Activated CD4-positive, alpha-beta T cell treated with anti-CD3 and anti-CD28 coated beads for 1 hour (primary cell): ENCODE data around the gene RNF40.

Experiments
- DNase-seq: peaks from one replicate; pipeline ENCODE4 v3.0.0-alpha.2; 2020

Gene RNF40

DNA sequence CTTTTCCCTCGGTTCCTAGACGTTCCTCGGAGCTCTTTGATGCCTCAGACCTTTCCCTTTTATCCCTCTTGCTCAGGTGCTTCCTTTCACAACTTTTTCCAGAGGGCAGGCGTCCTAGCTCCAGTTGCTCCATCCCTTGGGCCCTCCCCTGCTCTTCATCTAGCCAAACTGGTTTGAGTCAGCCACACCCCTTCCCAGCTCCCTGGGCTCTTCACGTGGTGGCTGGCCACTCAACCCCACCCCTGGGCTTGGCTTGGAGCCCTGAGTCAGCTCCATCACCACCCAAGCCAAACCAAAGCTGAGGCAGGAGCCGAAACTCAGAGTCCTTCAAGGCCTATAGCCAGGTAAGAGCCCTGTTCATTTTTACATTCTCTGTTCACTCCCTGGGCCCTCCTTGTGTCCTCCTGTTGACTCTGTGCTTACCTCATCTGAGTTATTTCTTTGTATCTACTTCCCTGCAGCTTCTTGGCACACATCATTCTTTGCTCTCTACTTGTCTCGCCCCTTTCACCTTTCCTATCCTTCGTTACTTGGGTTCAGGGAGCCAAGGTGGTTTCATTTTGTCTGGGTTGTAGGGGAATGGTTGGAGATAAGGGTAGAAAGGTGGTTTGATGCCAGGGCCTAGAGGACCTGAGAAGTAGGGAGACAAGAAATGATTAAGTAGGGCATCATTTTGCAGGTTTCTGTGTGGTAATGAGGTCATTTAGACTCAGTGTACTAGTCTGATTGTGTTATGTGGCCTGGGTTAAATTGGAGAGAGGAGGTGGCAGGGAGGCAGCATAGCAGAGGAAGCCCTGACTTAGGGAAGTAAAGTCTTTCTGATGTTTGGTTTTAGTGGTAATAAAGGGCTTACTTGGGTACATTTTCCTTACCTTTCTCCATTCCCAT lies 21.5 kb upstream of the RNF40 start:
- no peak for DNase-seq

DNA sequence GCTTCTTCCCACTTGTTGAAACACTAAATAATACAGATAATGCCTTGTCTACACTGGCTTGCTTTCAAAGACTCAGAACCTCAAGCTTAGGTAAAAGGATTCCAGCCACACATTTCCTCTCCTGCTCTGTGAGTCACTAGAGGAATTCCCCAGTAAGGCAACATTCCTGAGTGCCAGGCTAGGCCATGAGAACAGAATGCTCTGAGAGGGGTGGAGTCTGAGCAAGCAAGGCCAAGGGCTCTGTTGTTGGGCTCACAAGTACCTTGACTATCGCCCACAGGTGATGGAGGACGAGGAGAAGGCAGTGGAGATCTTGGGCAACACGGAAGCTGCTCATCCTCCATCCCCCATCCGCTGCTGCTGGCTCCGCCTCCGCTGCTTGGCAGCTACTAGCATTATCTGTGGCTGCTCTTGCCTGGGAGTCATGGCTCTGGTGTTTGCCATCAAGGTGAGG lies 20.6 kb upstream of the RNF40 start:
- DNase-seq: no peak

DNA sequence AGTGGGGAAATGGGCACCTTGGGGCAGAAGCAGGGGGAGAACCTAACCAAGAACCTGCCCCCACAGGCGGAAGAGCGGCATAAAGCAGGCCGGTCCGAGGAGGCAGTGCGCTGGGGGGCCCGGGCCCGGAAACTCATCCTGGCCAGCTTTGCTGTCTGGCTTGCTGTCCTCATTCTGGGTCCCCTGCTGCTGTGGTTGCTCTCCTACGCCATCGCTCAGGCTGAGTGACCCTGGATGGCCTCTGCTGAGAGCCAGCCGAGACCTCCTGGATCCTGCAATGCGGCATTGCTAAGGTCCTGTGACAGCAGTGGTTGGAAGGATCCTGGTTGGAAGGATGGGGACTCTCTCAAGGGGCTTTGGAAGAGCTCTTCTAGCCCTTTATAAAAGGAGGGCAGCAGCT lies 18.4 kb upstream of the RNF40 start:
- DNase-seq: no peak

DNA sequence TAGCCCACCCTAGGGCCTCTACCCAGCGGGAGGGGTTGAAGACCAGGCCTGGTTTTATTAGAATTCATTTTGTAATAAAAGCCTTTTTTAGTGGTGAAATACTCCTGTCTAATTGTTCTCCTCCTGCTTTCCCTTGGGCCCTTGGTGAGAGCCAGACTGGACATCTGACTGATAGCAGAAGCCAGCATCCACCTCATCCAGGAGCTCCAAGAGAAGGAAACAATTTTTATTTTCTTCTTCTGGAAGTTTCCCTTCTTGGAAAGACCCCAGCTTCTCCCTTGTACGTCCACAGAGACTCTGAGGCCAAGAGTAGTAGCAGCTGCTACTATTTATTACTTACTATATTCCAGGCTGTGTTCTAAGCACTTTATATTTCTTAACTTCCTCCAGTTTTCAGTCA lies 17.9 kb upstream of the RNF40 start:
- no peak for DNase-seq

DNA sequence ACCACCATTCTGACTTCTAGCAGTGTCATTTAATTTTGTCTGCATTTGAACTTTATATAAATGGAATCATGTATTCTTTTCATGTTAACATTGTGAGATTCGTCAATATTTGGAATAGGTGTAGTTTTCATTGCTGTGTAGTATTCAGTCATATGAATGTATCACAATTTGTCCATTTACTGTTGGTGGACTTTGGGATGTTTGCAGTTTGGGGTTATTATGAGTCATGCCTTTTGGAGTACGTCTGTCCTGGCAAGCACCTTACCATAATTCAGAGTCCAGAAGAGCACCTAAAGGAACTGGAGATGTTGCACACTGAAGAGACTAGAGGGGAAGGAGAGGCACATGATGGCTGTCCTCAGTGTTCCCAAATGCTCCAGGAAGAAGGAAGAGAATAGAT lies 17.0 kb upstream of the RNF40 start:
- no peak for DNase-seq

DNA sequence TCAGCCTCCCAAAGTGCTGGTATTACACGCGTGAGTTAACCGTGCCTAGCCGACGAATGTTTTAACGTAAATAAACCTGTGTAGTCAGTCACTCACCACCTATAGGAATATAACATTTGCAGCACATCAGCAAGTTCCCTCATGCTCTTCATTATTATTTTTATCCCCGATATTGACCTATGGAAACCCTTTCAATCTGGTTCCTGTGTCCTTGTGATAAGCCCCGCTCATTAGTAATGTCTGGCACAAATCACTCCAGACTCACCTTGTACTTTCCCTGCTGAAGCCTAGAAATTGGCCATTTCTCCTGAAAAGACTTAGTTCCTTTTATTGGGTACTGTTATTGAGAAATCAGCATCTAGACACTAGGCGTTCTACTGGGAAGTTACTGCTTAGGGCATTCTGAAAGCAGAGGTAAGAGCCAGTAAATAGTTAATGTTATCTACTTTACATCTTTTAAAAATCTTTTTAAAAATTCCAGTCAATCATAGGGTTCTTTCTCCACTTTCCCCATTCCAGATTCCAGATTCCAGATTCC lies 15.4 kb upstream of the RNF40 start:
- DNase-seq: no peak

DNA sequence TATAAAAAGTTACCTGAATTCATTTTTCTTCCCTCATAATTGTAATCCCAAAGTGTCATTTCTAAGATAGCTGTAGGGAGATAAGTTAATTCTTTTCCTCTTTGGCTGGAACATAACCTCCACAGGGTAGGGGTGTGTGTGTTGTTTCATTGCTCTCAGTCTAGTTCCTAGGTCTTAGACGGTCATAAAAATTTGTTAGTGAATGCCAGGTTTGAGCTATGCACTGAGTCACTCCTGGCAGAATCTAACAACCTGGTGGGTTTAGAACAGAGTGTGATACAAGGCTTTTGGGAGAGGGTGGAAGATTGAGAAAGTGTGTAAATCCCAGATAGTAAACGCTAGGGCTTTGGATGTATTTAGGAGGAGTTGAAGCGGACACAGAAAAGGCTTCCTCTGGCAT lies 14.8 kb upstream of the RNF40 start:
- no peak for DNase-seq

DNA sequence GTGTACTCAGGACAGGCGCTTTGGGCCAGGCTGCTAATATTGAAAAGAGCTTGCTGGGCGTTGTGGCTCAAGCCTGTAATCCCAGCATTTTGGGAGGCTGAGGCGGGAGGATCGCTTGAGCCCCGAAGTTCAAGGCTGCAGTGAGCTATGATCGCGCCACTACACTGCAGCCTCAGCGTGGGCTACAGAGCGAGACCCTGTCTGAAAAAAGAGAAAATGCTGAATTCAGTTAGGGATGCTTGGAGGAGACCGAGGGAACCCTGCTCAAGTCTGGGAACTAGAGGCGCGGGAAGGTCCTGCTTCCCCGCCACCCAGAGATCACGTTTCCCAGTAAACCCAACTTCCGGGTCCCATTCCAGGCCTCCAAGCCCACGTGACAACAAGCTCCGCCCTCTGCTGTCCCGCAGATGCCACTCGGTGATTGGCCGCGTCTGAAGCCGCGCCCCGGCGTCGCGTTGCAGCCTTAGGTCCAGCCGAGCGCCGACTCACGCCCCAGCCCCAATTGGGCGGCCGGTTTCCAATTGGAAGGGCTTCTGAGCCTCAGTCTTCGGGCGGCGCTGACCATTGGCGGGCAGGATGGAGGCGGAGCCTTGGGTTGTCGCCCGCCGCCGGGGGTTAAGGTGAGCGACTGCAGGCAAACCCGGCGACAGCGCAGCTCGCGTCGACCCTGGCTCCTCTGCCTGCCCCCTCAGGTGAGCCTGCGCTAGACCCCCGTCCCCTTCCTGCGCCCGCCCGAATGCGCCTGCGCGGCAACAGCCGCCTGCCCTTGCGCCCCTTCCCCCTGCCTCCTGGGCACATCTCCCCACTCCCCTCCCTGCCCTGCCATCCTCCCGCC lies 14.1 kb upstream of the RNF40 start, which contains the start of gene PHKG2:
TSS of gene PHKG2 (plus strand) at position 627 of the 835 bp plus-strand sequence. CDS start 396 bp downstream, outside the sequence.
- DNase-seq: peak; percentile 89

DNA sequence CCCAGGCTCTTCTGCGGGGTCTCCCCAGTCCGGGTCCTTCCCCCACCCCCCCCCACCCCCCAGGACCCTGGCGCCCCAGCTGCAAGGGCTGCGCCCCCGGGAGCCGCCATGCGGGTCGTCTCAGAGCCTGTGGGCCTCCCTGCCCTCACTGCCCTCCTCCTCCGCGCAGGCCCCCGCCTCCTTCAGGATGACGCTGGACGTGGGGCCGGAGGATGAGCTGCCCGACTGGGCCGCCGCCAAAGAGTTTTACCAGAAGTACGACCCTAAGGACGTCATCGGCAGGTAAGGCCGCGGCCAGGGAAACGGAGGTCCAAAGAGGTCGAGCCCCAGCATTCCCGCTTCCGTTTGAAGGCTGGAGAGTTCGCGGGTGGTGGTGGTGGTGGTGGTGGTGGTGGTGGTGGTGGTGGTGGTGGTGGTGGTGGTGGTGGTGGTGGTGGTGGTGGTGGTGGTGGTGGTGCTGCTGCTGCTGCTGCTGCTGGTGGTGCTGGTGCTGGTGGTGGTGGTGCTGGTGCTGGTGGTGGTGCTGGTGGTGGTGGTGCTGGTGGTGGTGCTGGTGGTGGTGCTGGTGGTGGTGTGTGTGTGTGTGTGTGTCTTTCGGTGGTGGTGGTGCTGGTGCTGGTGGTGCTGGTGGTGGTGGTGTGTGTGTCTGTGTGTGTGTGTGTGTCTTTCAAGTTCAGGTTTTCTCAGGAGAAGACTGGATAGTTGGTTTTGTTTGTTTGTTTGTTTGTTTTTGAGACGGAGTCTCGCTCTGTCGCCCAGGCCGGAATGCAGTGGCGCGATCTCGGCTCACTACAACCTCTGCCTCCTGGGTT lies 13.3 kb upstream of the RNF40 start:
- no peak for DNase-seq

DNA sequence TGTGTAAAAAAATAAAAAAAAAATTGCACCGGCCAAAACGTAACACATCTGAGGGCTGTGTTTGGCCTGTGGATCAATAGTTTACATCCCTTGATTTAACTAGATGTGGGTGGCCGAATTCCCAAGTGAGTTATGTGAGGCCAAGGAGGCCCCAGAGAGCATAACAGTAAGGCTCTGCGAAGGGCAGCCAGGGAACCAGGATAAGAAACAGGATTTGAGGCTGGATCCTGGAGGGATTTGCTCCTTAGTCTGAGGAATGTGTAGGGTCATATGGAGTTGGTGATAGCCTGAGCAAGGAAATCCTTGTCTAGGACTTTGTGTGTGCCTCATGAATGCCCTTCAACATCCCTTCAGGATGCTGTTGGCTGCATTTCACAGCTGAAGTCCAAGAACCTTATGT lies 11.9 kb upstream of the RNF40 start:
- no peak for DNase-seq

DNA sequence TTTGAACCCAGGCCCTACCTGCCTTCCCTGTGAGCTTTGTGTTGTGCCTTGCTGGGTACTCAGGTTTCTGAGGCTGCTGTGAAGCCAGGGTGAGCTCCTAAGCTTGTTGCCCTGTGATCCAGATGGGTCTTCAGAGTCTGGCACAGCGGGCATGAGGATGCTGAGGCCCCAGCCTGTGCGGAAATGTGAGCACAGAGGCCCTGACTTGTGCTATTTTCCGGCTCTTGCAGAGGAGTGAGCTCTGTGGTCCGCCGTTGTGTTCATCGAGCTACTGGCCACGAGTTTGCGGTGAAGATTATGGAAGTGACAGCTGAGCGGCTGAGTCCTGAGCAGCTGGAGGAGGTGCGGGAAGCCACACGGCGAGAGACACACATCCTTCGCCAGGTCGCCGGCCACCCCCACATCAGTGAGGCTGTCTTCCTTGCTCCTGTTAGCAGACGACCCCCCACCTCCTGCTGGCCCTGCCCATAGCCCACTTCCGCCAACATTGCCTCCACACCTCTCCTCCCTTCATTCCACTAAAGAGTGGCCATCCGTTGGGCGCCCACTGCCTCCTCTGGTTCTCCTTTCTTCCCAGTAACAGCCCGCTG lies 11.2 kb upstream of the RNF40 start:
- no peak for DNase-seq

DNA sequence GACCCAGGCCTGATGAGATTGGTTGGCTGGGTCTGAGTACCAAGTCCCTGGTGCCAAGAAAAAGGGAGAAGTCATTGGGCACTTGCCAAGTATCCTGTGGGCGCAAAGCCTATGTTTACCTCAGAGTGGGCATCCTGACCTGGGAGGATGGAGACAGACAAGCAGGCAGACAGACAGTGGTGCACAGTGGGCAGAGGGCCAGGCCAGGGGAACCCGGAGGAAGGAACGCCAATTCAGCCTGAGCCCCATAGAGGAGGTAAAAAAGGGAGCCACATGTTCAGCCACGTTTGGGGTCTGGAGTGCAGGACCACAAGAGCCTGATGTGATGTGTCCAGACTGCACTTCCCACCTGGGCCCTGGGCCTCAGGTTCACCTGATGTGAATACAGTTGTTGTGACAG lies 8.5 kb upstream of the RNF40 start:
- no peak for DNase-seq

DNA sequence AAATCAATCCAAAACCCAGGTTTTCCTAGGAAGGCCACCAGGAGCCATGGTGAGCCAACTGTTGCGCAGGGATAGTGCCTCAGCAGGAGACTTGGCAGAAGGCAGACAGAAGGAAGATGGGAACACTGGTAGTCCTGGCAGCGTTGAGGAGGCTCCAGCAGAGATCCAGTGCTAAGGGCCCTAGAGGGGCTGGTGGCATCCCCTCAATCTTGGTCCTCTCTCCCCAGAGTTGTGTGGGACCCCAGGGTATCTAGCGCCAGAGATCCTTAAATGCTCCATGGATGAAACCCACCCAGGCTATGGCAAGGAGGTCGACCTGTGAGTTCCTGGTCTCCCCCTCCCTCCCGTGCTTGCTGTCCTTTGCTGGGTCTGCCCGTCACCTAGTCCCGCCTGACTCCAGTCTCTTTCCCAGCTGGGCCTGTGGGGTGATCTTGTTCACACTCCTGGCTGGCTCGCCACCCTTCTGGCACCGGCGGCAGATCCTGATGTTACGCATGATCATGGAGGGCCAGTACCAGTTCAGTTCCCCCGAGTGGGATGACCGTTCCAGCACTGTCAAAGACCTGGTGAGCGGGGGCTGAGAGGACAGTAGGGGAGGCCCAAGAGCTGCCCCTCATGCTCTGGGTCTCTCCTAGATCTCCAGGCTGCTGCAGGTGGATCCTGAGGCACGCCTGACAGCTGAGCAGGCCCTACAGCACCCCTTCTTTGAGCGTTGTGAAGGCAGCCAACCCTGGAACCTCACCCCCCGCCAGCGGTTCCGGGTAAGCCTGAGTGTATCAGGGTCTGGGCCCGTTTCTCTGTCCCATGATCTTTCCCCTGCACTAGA lies 6.0 kb upstream of the RNF40 start:
- DNase-seq: no peak

DNA sequence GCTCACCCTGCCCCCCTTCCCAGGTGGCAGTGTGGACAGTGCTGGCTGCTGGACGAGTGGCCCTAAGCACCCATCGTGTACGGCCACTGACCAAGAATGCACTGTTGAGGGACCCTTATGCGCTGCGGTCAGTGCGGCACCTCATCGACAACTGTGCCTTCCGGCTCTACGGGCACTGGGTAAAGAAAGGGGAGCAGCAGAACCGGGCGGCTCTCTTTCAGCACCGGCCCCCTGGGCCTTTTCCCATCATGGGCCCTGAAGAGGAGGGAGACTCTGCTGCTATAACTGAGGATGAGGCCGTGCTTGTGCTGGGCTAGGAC lies 5.4 kb upstream of the RNF40 start:
- no peak for DNase-seq

DNA sequence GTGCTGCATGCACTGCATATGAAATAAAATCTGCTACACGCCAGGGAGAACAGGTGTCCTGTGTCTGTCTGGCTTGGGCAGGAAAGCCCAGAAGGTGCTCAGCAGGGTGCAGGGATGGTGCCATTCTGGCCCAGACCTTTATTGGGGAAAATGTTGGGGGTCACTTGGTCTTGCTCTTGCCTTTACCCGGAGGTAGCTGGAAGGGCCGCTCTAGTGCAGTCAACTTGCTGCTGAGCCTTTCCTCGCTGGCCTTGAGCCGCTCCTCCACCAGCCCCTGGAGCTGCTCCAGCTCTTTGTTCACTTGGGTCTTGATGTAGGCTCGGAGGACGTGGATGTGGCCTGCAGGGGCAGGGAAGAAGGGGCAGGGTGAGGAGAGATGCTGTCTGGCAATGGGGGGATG lies 4.8 kb upstream of the RNF40 start:
- DNase-seq: no peak

DNA sequence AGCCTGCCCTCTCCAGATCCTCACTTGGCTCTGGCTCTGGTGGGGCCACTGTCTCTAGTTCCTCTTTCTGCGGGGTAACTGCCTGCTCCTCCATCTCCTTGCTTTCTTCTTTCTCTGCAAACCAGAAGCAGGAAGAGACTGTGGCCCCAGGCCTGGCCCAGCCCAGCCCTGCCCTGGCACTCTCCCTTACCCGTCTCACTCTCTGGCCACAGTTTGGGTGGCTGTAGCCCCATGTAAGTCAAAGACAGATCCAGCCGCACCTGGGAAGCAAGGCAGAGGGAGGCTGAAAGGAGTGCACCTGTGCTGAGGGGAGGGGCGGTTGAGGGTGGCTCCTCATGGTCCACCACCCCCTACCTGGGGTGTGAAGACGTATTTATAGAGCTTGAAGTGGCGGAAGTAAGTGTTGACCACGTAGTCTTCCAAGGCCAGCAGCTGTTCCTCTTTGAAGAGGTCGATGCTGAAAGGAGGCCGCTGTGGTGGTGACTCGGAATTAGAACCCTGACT lies 3.1 kb upstream of the RNF40 start:
- DNase-seq: no peak

DNA sequence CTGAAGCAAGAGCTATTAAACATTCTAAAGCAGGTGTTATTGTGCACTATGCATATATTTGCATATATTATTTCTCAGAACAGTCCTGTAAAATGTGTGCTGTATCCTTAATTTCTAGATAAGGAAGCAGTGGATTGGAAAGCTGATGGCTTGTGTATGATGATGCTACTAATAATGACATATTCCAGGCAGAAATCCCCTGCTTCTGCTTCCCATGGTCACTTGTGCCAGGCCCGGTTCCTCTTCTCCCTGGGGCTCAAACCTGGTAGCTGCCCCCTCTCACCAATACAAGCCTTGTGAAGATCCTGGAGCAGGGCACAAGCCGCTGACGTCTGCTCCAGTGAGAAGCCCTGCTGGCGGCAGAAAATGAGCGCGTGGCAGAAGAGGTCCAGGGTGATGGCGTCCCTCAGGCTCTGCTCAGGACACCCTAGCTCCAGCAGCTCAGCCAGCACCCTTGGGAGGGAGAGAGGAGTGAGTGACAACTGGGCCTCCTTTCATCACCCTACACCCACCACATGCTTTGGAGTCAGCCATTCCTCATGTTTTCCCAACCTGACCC lies 2.0 kb upstream of the RNF40 start:
- DNase-seq: no peak

DNA sequence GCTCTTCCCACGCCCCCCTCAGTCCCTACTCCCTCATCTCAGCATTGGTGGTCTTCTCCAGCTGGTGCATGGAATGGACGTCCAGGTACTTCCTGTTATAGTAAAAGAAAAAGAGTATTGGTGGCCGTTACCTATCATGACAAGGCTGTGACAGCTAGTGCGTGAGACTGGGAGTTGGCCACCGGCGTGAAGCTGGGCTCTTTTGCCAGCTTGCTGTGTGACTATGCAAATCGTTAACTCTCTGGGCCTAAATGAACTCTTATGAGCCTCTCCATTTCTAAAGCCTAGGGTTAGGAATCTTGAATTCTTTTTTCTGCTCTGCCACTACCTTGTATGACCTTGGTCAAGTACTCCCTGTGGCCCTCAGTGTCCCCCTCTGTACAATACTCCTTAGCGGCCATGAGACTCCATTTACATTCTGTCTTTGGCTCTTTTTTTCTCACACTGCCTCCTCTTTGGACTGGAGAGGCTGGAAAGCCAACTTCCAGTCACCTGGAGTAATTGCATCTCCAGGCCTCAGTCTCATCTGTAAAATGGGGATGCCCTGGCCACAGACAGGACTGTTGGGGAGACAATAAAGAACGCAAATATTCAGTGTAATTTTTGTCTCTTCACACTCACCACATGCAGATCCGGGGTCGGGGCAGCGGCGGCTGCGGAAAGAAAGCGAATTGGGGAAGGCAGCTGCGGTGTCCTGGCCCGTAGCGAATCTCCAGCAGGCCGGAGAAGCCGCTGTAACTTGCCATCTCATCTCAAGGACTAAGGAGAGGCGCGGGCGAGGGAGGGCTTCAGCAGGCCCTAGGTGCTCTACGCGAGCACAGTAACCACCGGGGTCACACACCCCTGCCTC lies 1.3 kb upstream of the RNF40 start:
- no peak for DNase-seq

DNA sequence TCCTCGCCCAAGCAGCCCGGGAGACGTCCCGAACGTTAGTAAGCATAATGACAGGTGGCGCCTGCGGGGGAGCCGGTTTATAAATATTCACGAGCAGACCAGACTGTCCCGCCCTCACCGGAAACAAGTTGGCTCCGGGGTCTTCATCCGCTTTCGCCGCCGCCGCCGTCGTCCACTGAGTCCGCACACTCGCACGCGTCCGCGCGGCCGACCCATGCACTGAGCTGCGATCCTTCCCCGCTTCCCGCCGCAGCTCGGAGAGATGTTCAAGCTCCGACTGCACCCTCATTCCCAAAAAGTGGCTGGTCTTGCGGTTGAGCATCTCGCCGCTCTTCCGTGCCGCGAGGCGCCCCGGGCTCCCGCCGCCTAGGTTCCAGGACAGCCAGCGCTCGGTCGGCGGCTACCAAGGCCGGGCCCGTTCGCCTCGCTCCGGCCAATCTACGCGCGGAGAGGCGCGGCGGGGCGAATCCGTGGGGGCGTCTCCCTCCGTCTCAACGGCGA lies 645 bp upstream of the RNF40 start:
- peak; percentile 13 for DNase-seq
